AG04450 (cell line): ENCODE data around the gene MYO7B. TPM values are rescaled to one million over a fixed set of nuclear protein-coding genes. Genes with fewer than 3 reads are reported as not detected.

Experiments used
- CTCF ChIA-PET: fragments of 300-600, 350-600 bp; formaldehyde crosslinking; extraction: SDS; loops from one replicate; lab custom pipeline; 2022; ENCODE audit warnings: antibody characterized with exemption, inconsistent platforms; lab: Charles Lee
- POLR2A ChIA-PET: fragments of 350-600 bp; formaldehyde crosslinking; extraction: SDS; loops from one replicate; lab custom pipeline; 2021; ENCODE audit warnings: antibody characterized with exemption, inconsistent platforms; lab: Yijun Ruan, JAX
- DNase-seq: peaks from one replicate; pipeline ENCODE4 v3.0.0-alpha.2; 2011; ENCODE audit warnings: low read depth, low spot score
- H3K27ac ChIP-seq: one replicate; pipeline ENCODE4 v1.5.1; 2012; ENCODE audit warnings: low read depth, low read length, control low read depth
- H3K27me3 ChIP-seq: one replicate; pipeline ENCODE4 v1.6.0; 2012; ENCODE audit warnings: low read length; ENCODE audit not compliant: control insufficient read depth, insufficient read depth
- H3K4me3 ChIP-seq: 2 replicates; pipeline ENCODE4 v1.5.1; 2011; ENCODE audit warnings: mild to moderate bottlenecking, low read depth, low read length, control low read depth
- H3K9me3 ChIP-seq: 2 replicates; pipeline ENCODE4 v1.5.1; 2012; ENCODE audit warnings: low read length; ENCODE audit not compliant: control insufficient read depth, insufficient read depth
- polyA plus RNA-seq: library from polyadenylated mRNA; depleted of rRNA; stranded (reverse); fragments of >200 nt; gene quantifications from 2 replicates; pipeline ENCODE4 v1.2.3, GENCODE V29; 2011
- TF ChIP-seq, protein P1 (sequence below): IDR thresholded peaks from 2 replicates; pipeline ENCODE4 v1.5.1; 2011; ENCODE audit warnings: low read depth, low read length, control low read depth, inconsistent platforms

MYO7B gene
- polyA plus RNA-seq, 1 experiment, result 0.02 TPM

DNA sequence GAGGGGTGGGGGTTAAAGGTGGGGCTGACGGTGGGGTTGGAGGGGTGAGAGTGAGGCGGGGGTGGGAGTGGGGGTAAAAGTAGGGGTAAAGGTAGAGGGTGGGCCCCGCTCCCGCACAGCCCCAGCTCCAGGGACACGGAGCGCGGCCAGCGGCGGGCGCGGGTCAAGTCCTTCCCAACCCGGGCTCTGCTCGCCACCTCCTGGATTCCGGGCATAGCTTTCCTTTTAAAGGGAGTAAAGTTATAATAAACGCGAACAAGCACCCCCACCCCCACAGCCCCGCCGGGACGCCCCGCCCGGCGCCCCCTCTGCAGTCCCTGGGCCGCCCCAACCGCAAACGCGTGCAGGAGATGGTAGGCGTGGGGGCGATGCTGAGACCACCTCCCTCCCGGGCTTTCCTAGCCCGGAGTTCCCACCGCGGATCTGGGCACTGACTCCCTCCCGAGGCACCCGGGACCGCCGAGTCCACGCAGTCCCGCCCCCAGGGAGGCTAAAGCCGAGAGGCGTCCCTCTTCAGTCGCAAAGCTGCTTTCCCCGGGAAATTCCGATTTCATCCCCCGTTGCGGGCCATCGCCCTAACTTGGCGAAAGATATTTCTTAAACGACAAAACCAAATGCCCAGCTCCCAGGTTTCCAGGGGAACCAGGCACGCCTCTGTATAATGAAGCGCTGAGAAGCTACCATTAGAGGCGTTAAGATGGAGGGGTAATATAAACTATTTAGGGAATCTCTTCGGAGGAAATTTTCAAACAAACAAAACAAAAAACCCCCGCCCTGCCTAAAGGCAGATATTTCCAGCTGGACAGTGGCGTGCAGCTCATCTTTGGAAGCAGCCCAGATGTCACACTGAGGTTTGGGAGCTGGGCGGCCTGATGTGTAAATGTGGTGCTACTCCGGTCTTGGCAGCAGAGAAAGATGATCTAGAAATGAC, 140.1 kb downstream of the MYO7B start, which contains the start of gene LIMS2:
Gene LIMS2, minus strand, starts transcription at position 200 of the 931 bp plus-strand sequence. CDS start 506 bp downstream, outside the sequence.
- POLR2A ChIA-PET, result interaction anchor here (1.0 to 1.3 kb wide), 3 partner anchors 88 to 382 kb away, joined by 3 to 7 read pairs (median 3); partner anchors contain the start of genes ERCC3 and IWS1
- H3K4me3 ChIP-seq, result peak within 1 kb of the TSS; percentile 63
- no peaks in the 10 kb centered on the region; the same call in 1 of the 2 replicates for H3K9me3 ChIP-seq
- TF ChIP-seq, protein P1, sequence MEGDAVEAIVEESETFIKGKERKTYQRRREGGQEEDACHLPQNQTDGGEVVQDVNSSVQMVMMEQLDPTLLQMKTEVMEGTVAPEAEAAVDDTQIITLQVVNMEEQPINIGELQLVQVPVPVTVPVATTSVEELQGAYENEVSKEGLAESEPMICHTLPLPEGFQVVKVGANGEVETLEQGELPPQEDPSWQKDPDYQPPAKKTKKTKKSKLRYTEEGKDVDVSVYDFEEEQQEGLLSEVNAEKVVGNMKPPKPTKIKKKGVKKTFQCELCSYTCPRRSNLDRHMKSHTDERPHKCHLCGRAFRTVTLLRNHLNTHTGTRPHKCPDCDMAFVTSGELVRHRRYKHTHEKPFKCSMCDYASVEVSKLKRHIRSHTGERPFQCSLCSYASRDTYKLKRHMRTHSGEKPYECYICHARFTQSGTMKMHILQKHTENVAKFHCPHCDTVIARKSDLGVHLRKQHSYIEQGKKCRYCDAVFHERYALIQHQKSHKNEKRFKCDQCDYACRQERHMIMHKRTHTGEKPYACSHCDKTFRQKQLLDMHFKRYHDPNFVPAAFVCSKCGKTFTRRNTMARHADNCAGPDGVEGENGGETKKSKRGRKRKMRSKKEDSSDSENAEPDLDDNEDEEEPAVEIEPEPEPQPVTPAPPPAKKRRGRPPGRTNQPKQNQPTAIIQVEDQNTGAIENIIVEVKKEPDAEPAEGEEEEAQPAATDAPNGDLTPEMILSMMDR, result no peak
- H3K27me3 ChIP-seq, result peaks cover 17% of the 10 kb centered on the region
- CTCF ChIA-PET, result interaction anchor here (1.1 to 1.6 kb wide), 3 partner anchors 25 to 194 kb away, joined by 3 to 7 read pairs (median 4); partner anchors contain the start of gene POLR2D
- no peak for DNase-seq
- H3K27ac ChIP-seq, result no peak within 1 kb of the TSS

DNA sequence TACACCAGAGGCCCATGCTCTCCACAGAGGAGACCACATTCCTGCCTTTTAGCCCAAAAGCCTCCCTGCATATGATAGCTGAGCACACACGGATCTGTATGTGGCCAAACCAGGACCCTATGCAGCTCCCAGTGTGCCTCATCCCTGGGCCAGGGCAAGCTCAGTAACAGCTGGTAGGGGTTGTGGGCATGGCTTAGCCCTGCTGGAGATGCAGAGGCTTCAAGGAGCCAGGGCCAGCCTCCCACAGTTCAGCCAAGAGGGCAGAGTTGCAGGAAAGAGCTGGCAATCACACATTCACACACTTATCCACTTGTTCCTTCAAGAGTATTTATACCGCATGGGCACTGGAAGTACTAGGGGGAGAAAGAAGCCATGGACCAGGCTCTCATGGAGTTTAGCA, 141.4 kb downstream of the MYO7B start:
- Histone ChIP-seq H3K9me3 (no peaks in the 10 kb centered on the region; the same call in 1 of the 2 replicates), H3K4me3 (no peak overlapping the region), H3K27me3 (peaks cover 17% of the 10 kb centered on the region), H3K27ac (no peak overlapping the region)
- TF ChIP-seq, protein P1, result no peak
- ChIA-PET CTCF (no interaction called here), POLR2A (no interaction called here)
- DNase-seq, result no peak

DNA sequence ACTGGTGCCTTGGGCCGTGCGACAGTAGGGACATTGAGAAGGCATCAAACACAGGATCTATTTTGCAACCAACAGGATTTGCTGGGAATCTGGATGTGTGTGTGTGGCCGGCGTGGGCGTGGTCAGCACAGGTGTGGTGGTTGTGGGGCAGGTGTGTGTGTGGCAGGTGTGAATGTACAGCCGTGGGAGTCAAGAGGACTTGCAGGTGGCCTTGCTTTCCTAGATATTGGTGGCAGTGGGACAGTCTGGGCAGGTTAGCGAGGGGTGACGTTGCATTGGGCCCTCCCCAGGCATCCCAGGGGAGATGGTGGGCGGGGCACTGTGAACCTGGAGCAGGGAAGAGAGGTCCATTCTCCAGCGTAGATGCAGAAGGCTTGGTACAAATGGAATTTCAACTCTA, 143.0 kb downstream of the MYO7B start:
- no peak for DNase-seq
- ChIA-PET CTCF (no interaction called here), POLR2A (no interaction called here)
- Histone ChIP-seq H3K4me3 (no peak overlapping the region), H3K27me3 (peaks cover 17% of the 10 kb centered on the region), H3K9me3 (no peaks in the 10 kb centered on the region; the same call in 1 of the 2 replicates), H3K27ac (no peak overlapping the region)
- TF ChIP-seq, protein P1, result no peak

DNA sequence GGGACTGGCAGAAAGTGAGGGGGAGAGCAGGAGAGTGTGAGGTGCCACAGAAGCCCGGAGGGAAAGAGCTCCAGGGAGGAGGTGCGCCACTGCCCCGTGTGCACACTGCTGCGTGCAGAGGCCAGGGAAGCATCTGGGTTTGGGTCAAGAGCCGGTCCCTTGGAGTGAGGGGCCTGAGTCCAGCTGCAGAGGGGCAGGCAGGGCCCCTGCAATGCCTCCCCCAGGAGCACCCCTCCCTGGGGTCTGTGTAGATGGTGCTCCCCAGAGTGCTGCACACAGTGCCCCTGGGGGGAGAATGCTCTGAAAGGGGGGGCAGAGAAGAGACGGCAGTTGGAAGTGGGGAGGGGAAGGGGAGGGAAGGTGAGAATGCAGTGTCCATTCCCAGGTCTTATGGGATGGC, 143.5 kb downstream of the MYO7B start:
- CTCF ChIA-PET, result no interaction called here
- POLR2A ChIA-PET, result no interaction called here
- H3K27me3 ChIP-seq, result peaks cover 17% of the 10 kb centered on the region
- DNase-seq, result no peak
- H3K4me3 ChIP-seq, result no peak overlapping the region
- TF ChIP-seq, protein P1, result no peak
- no peak overlapping the region for H3K27ac ChIP-seq
- no peaks in the 10 kb centered on the region; the same call in 1 of the 2 replicates for H3K9me3 ChIP-seq
